22Rv1 (cell line): ENCODE measurements around the gene HOTAIR.

Experiments
- H3K27ac ChIP-seq: fragments of 450-650 bp; 2 replicates; pipeline ENCODE4 v1.5.1; 2017
- ZFX ChIP-seq: fragments of 450-650 bp; IDR thresholded peaks from 2 replicates; pipeline ENCODE4 v1.6.1; 2017; ENCODE audit warnings: antibody characterized with exemption, borderline replicate concordance
- TF ChIP-seq, protein P1 (sequence below): fragments of 450-650 bp; IDR thresholded peaks from 2 replicates; pipeline ENCODE4 v1.5.1; 2017; ENCODE audit warnings: mild to moderate bottlenecking

HOTAIR gene

DNA sequence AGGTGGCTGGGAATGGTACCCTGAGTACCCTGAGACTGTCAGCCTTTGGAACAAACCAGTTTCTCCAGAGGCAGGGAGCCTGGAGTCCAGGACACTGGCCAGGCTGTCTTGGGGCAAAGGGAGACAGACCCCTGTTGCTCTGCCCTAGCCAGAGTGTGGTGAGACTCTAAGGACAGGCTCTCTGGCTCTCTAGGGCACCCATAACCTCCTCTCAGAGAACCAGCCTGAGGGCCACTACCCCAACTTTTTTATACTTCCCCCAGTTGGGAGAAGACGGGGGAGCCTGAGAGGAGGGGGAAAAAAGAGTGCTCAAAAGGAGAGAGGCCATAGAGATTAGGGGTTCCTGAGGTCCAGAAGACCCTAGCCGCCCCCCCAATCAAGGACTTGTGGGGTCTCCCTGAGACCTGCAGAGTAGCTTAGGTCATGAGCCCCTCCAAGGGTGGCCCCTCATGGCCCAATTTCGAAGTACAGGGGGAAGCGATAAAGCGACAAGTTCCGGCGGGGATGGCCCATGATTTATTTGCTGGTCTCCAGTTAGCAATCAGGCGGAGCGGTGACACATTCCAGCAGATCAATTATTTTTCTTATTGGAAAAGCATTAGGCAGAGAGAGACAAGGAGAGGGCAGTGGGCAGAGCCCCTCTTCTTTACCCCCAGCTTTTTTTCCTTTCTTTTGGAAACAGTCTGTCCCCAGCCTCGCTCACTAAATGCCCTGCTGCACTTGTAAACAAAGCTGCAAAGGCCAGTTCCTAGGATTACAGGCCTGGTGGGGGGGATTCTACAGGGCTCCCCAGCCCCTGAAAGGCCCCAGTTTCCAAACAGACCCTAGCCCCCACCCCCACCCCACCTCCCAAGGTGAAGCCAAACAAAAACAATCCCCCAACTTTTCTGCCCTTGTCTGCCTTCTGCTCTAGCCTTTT, 35.6 kb upstream of the HOTAIR start:
- H3K27ac ChIP-seq, result no peak overlapping the region
- no peak for TF ChIP-seq ZFX
- TF ChIP-seq, protein P1, sequence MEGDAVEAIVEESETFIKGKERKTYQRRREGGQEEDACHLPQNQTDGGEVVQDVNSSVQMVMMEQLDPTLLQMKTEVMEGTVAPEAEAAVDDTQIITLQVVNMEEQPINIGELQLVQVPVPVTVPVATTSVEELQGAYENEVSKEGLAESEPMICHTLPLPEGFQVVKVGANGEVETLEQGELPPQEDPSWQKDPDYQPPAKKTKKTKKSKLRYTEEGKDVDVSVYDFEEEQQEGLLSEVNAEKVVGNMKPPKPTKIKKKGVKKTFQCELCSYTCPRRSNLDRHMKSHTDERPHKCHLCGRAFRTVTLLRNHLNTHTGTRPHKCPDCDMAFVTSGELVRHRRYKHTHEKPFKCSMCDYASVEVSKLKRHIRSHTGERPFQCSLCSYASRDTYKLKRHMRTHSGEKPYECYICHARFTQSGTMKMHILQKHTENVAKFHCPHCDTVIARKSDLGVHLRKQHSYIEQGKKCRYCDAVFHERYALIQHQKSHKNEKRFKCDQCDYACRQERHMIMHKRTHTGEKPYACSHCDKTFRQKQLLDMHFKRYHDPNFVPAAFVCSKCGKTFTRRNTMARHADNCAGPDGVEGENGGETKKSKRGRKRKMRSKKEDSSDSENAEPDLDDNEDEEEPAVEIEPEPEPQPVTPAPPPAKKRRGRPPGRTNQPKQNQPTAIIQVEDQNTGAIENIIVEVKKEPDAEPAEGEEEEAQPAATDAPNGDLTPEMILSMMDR, result no peak

DNA sequence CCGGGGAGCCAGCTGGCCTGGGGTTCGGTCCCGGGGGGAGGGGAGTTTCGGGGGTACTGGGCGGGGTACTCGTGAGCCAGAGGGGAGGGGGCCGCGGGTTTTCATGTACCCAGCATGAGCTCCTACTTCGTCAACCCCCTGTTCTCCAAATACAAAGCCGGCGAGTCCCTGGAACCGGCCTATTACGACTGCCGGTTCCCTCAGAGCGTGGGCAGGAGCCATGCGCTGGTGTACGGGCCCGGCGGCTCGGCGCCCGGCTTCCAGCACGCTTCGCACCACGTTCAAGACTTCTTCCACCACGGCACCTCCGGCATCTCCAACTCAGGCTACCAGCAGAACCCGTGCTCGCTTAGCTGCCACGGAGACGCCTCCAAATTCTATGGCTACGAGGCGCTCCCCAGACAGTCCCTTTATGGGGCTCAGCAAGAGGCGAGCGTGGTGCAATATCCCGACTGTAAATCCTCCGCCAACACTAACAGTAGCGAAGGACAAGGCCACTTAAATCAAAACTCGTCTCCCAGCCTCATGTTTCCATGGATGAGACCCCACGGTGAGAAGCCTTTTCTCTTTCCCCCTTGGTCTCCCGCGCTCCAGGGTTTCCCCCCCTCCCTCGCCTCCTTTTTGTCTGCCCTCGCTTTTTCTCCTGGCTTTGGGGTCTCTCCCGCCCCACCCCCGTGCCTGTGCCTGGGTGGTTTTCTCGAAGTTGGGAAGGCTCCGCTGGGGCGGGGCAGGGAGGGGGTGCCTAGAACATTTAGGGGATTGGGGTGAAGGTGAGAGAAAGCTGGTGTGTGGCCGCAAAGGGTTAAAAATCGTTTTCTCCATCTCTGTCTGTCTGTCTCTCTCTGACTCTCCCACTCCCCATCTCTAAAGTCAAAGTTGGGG, 34.7 kb upstream of the HOTAIR start:
- no peak for TF ChIP-seq ZFX
- H3K27ac ChIP-seq, result no peak overlapping the region

DNA sequence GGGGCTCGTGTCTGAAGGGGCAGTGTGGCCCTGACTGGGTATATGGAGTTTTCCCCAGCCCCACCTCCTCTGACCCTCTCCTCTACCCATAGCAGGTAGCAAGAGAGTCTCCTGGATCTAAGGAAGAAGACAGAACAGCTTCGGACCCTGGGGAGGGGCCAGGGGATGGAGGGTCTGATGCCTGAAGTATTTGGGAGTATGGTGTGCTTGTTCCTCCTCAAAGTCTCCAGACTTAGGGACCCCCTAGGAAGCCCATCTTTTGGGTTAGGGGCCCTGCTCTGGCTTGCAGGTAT, 33.5 kb upstream of the HOTAIR start:
- no peak overlapping the region for H3K27ac ChIP-seq
- no peak for TF ChIP-seq ZFX
- TF ChIP-seq, protein P1, result no peak

DNA sequence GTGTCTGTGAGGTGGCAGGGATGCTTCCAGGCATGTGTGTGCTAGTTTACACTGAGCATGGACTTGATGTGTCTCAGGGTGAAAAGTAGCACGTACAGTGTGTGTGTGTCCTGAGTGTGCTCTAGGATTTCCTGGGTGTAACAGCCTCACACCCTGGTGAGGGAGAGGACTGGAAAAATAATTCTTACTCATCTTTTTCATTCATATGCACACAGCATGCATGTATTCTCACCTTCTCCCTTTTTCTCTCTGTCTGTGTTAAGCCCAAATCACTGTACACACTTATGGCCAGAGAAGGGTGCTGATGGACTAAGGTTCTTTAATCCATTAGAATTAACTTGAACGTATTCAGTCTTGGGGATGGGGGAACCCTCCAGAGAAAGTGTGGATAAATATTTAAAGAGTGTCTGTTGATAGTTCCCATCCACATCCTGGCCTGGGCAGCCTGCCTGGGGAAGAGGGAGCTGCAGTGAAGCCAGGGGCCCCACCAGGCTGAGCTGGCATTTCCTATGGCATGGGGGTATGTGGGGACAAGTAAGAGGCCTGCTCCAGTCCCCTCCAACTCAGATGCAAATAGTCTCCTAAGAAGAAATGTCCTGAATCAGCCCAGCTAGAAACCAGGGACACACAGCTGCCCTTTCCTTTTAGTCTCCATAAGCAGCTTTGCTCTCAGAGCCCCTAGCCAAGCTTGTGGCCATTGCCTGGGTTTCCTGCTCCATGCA, 32.9 kb upstream of the HOTAIR start:
- TF ChIP-seq ZFX, result no peak
- TF ChIP-seq, protein P1, result no peak
- no peak overlapping the region for H3K27ac ChIP-seq

DNA sequence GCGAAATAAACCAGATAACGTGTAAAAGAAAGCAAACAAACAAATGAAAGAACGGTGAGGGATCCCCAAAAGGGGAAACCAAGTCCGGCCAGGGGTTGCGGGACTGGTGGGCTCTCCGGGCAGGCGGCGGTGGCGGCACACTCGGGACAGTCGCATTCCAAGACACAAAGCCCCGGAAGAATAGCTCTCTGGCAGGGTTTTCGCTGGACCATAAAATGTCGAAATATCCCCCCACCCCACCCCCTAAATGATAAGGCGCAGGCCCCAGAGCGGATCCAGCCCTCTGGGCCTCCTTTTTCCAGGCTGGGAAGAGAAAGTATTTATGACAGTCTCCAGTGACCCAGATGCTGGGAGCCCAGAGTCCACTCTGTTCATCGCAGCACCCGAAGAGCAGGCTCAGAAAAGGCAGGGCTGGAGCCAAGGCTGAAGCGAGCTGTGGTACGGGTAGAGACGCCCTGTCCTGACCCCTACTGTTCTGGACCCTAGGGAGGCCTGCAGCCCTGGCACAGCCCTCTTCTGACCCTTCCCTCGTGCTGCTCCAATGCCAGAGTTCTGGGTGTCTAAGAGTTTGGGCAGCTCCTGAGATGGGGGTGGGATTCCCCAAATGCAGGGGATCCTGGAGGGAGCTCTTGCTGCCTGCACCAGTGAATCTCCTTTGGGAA, 31.9 kb upstream of the HOTAIR start:
- no peak overlapping the region for H3K27ac ChIP-seq
- no peak for TF ChIP-seq ZFX
- TF ChIP-seq, protein P1, result no peak

DNA sequence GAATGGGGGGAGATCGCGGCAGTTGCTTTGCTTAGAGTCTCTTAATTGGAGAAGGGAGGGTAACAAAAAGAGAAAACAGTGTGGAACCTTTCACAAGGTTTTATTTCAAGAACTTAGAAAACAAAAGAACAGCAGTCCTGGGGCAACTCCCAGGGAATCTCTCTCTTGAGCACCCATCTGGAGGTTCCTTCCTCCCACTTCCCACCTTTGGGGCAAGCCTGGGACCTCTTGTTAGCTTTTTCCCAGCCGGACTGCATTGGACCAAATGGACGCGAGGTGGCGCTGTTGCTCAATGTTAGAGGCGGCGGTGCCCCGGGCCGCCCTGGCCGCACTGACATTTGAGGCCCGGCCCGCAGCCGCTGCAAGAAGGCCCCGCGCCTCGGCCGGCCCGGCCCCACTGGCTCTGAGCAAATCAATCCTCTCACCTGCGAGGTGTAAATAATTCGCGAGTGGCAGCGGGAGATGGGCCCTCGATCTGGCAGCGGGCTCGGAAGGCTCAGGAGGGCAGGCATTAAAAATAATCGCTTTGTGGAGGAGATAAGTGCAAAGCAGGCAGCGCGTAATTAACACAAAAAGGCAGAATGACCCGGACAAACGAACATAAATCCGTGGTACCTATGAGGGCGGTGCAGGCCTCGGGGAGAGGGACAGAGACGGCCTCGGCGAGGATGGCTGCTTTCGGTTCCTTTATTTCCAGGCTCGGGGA, 31.3 kb upstream of the HOTAIR start:
- no peak overlapping the region for H3K27ac ChIP-seq
- TF ChIP-seq, protein P1, result peak; percentile 97
- no peak for TF ChIP-seq ZFX
